Uterus (tissue), 4 donors: ENCODE data around the gene DNAL1. TPM values are rescaled to one million over a fixed set of nuclear protein-coding genes. Genes with fewer than 3 reads are reported as not detected.

Source experiments
- DNase-seq, 2 donors: peaks; one replicate each; pipeline ENCODE4 v3.0.0-alpha.2; 2019 to 2020
- H3K27ac ChIP-seq, 2 donors: fragments of 200-600 bp; sonication (generic); 1 replicate in 1 of 2; 2 replicates in 1 of 2; pipeline ENCODE4 v1.5.1; 2016 to 2018
- H3K27me3 ChIP-seq, 2 donors: fragments of 200-600 bp; sonication (generic); one replicate each; pipeline ENCODE4 v1.5.1; 2018 to 2019; ENCODE audit warnings: control low read depth in 1 of 2
- H3K36me3 ChIP-seq, 2 donors: fragments of 200-600 bp; sonication (generic); one replicate each; pipeline ENCODE4 v1.5.1; 2019; ENCODE audit warnings: control low read depth in 1 of 2
- H3K4me1 ChIP-seq, 2 donors: fragments of 200-600 bp; sonication (generic); one replicate each; pipeline ENCODE4 v1.5.1; 2018 to 2019; ENCODE audit warnings: control low read depth in 1 of 2
- H3K4me3 ChIP-seq, 2 donors: fragments of 200-600 bp; sonication (generic); 1 replicate in 1 of 2; 2 replicates in 1 of 2; pipeline ENCODE4 v1.5.1; 2018 to 2019; ENCODE audit warnings: mild to moderate bottlenecking in 1 of 2
- H3K9me3 ChIP-seq, 2 donors: fragments of 200-600 bp; sonication (generic); one replicate each; pipeline ENCODE4 v1.5.1; 2019; ENCODE audit warnings: control low read depth in 1 of 2
- POLR2A ChIP-seq, 2 donors: fragments of 450-650 bp; IDR thresholded peaks; one replicate each; pipeline ENCODE4 v1.6.1; 2016; ENCODE audit warnings: antibody characterized with exemption in 2 of 2, mild to moderate bottlenecking in 1 of 2, moderate library complexity in 1 of 2
- intact Hi-C: fragments of 100-400 bp; cut with DNase I; formaldehyde crosslinking; loops from one replicate; pipeline ENCODE4 v1.15.1; 2023; ENCODE audit warnings: low total_unique reads
- total RNA-seq, 4 donors: library from RNA; depleted of rRNA in 3 of 4; stranded (reverse); fragments of >200 nt in 3 of 4; gene quantifications; one replicate each; pipeline versions ENCODE4 v1.1.0 to v1.2.4, GENCODE V29; 2014 to 2023
- TF ChIP-seq, protein P1 (sequence below), 4 experiments: fragments of 200-600 bp in 2 of 4; fragments of 450-650 bp in 2 of 4; sonication (generic) in 2 of 4; IDR thresholded peaks; one replicate each; pipeline ENCODE4 v1.5.1; 2016 to 2019; ENCODE audit warnings: antibody characterized with exemption in 4 of 4, mild to moderate bottlenecking in 2 of 4, moderate library complexity in 1 of 4
- donor health status: DM: yes; HTN: yes; CAD: no.

The DNAL1 gene
- total RNA-seq, 4 donors from 2014 or later, result 2.0 to 29.7 (median 23.3) TPM

DNA sequence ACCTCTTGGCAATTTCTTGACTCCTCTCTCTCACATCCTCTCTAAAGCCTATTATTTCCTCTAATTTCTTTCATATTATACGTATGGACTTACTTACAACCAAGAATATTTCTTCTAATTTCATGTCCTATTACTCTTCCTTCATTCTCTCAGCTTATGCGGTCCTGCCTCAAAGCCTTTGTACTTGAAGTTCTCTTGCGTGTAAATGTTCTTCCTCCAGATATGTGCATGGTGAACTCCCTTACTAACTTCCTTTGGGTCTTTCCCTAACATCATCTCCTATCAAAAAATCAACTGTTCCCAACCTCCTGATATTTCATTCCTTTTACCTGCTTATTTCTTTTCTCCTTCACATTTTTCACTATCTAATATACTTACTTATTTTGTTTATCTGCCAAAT lies 23.1 kb downstream of the DNAL1 start:
- H3K27me3 ChIP-seq, result no peaks in the 10 kb centered on the region
- intact Hi-C loops, result no loop called here
- H3K4me1 ChIP-seq, result no peaks in the 10 kb centered on the region
- no peak for TF ChIP-seq POLR2A (IDR thresholded peaks at IDR 0.05)
- TF ChIP-seq, protein P1, sequence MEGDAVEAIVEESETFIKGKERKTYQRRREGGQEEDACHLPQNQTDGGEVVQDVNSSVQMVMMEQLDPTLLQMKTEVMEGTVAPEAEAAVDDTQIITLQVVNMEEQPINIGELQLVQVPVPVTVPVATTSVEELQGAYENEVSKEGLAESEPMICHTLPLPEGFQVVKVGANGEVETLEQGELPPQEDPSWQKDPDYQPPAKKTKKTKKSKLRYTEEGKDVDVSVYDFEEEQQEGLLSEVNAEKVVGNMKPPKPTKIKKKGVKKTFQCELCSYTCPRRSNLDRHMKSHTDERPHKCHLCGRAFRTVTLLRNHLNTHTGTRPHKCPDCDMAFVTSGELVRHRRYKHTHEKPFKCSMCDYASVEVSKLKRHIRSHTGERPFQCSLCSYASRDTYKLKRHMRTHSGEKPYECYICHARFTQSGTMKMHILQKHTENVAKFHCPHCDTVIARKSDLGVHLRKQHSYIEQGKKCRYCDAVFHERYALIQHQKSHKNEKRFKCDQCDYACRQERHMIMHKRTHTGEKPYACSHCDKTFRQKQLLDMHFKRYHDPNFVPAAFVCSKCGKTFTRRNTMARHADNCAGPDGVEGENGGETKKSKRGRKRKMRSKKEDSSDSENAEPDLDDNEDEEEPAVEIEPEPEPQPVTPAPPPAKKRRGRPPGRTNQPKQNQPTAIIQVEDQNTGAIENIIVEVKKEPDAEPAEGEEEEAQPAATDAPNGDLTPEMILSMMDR (IDR thresholded peaks at IDR 0.05), result no peak
- no peak overlapping the region for H3K27ac ChIP-seq
- no peak overlapping the region for H3K4me3 ChIP-seq
- no peaks in the 10 kb centered on the region for H3K36me3 ChIP-seq
- no peaks in the 10 kb centered on the region for H3K9me3 ChIP-seq
- no peak for DNase-seq

DNA sequence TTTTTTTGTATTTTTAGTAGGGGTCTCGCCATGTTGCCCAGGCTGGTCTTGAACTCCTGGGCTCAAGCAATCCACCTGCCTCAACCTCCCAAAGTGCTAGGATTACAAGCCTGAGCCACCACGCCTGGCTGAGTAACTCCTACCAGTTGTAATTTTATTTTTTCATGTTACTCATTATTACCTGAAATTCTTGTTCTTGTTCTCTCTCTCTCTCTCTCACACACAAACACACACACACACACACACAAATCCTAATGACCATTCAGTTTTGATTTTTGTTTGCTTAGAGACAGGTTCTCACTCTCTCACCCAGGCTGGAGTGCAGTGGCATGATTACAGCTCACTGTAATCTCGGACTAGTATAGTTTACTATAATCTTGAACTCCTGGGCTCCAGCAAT lies 30.2 kb downstream of the DNAL1 start:
- H3K4me3 ChIP-seq, result no peak overlapping the region
- H3K27ac ChIP-seq, result no peak overlapping the region
- no peaks in the 10 kb centered on the region for H3K36me3 ChIP-seq
- TF ChIP-seq POLR2A (IDR thresholded peaks at IDR 0.05), result no peak
- TF ChIP-seq, protein P1 (IDR thresholded peaks at IDR 0.05), result no peak
- intact Hi-C loops, result no loop called here
- no peaks in the 10 kb centered on the region for H3K27me3 ChIP-seq
- H3K4me1 ChIP-seq, result no peaks in the 10 kb centered on the region
- no peaks in the 10 kb centered on the region for H3K9me3 ChIP-seq
- no peak for DNase-seq

DNA sequence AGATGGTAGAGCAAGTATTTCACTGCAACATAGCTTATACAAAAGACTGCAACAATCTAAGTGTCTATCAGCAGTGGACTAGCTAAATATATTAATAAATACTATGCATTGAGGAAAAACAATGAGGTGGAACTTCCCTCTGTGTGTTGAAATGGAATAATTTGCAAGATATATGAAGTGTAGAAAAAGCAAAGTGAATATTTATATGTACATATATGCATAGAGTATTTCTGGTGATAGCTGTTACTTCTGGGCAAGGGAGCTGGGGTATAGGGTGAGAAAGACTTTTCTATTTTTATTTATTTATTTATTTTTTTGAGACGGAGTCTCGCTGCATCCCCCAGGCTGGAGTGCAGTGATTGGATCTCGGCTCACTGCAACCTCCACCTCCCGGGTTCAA lies 33.9 kb downstream of the DNAL1 start:
- Histone ChIP-seq H3K27me3 (no peaks in the 10 kb centered on the region), H3K4me3 (no peak overlapping the region), H3K4me1 (no peaks in the 10 kb centered on the region), H3K36me3 (no peaks in the 10 kb centered on the region), H3K9me3 (no peaks in the 10 kb centered on the region), H3K27ac (no peak overlapping the region)
- DNase-seq, result no peak
- TF ChIP-seq, protein P1 (IDR thresholded peaks at IDR 0.05), result no peak
- no peak for TF ChIP-seq POLR2A (IDR thresholded peaks at IDR 0.05)
- intact Hi-C loops, result no loop called here

DNA sequence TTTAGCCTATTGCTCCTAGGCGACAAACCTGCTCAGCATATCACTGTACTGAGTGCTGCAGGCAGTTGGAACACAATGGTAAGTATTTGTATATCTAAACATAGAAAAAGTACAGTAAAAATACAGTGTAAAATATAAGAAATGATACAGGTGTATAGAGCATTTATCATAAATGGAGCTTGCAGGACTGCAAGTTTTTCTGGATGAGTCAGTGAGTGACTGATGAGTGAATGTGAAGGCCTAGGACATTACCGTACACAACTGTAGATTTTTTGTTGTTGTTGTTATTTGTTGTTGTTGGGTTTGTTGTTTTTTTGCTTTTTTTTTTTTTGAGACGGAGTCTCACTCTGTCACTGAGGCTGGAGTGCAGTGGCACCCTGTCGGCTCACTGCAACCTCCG lies 36.0 kb downstream of the DNAL1 start:
- no peak overlapping the region for H3K27ac ChIP-seq
- no peaks in the 10 kb centered on the region for H3K4me1 ChIP-seq
- intact Hi-C loops, result no loop called here
- DNase-seq, result no peak
- H3K27me3 ChIP-seq, result no peaks in the 10 kb centered on the region
- no peak overlapping the region for H3K4me3 ChIP-seq
- H3K36me3 ChIP-seq, result no peaks in the 10 kb centered on the region
- no peak for TF ChIP-seq POLR2A (IDR thresholded peaks at IDR 0.05)
- TF ChIP-seq, protein P1 (IDR thresholded peaks at IDR 0.05), result no peak
- H3K9me3 ChIP-seq, result no peaks in the 10 kb centered on the region

DNA sequence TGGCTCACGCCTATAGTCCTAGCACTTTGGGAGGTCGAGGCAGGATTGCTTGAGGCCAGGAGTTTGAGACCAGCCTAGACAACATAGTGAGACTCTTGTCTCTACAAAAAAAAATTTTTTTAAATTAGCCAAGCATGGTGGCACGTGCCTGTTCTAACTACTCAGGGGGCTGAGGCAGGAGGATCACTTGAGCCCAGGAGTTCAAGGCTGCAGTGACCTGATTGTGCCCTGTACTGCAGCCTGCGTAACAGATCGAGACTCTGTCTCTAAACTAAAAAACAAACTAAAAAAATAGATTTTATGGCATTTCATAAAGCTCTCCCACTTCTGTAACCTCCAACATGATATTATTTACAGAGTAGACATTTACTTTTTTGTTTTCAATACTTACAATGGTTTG lies 39.8 kb downstream of the DNAL1 start:
- intact Hi-C loops, result no loop called here
- H3K9me3 ChIP-seq, result no peaks in the 10 kb centered on the region
- DNase-seq, result no peak
- no peaks in the 10 kb centered on the region for H3K36me3 ChIP-seq
- no peak overlapping the region for H3K4me3 ChIP-seq
- TF ChIP-seq, protein P1 (IDR thresholded peaks at IDR 0.05), result no peak
- TF ChIP-seq POLR2A (IDR thresholded peaks at IDR 0.05), result no peak
- H3K27ac ChIP-seq, result no peak overlapping the region
- no peaks in the 10 kb centered on the region for H3K4me1 ChIP-seq
- no peaks in the 10 kb centered on the region for H3K27me3 ChIP-seq
